ENCODE results near the gene GP2. TPM values are rescaled to one million over a fixed set of nuclear protein-coding genes. Genes with fewer than 3 reads are reported as not detected.
"Not testable (repeated sequence)": the region's sequence is repeated elsewhere in the genome, so short reads cannot be mapped to it uniquely, and the experiment has no call there.

GP2 gene
- polyA plus RNA-seq, 1 of the 3 experiments (the other 2 are of a cell fraction) = not detected

DNA sequence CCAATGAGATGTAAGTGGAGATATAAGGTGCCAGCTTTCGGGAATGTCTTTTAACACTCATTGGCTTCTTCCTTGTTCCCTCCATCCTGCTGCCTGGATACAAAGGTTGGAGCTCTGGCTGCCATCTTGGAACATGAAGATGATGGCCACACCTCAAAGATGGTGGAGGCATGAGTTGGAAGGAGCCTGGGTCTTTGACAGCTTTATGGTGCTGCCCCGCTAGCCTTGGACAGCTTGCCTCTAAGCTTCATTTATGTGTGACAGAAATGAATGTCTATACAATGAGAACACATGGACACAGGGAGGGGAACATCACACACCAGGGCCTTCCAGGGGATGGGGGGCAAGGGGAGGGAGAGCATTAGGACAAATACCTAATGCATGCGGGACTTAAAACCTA lies 13.6 kb downstream of the GP2 start:
- H2AFZ ChIP-seq (ENCODE audit: low read depth) = no peak overlapping the region
- H3K27ac ChIP-seq (ENCODE audit: low read depth in 2 of 2, low read length in 1 of 2) = no peak overlapping the region
- H3K4me3 ChIP-seq (ENCODE audit: low read depth in 2 of 2, low read length in 1 of 2) = no peak overlapping the region
- no peak for DNase-seq
- CTCF ChIA-PET = interaction anchor here (0.7 to 4.6 kb wide), 3 partner anchors 14 to 414 kb away, joined by 3 to 32 read pairs (median 4); no protein-coding TSS in a partner anchor
- POLR2A ChIA-PET = no interaction called here
- H3K36me3 ChIP-seq (replicated peaks in 1 of 2; ENCODE audit: control insufficient read depth in 1 of 2, insufficient read depth in 2 of 2, low read length in 1 of 2) = no peaks in the 10 kb centered on the region
- H3K4me2 ChIP-seq = no peak overlapping the region
- TF ChIP-seq ELF1 (IDR thresholded peaks at IDR 0.05) = no peak
- H3K27me3 ChIP-seq (ENCODE audit: insufficient read depth) = no peaks in the 10 kb centered on the region
- no peaks in the 10 kb centered on the region for H3F3A ChIP-seq (replicated peaks; ENCODE audit: insufficient read depth)
- 7% methylated on average over 3 of the region's 3 CpGs for WGBS (ENCODE audit: low lambda C conversion rate)
- H3K9me2 ChIP-seq = no peaks in the 10 kb centered on the region
- no peaks in the 10 kb centered on the region for H4K20me1 ChIP-seq (ENCODE audit: insufficient read depth)
- no peaks in the 10 kb centered on the region for H3K9me3 ChIP-seq
- H3K79me2 ChIP-seq (ENCODE audit: insufficient read depth) = no peaks in the 10 kb centered on the region
- H3K9ac ChIP-seq = no peak overlapping the region
- H3K4me1 ChIP-seq (ENCODE audit: control insufficient read depth in 1 of 2, insufficient read depth in 2 of 2, low read depth in 1 of 2, low read length in 1 of 2) = no peaks in the 10 kb centered on the region

GRCh38 chr16:20312536-20313095 lies 14.7 kb downstream of the GP2 start:
- H3K9me2 ChIP-seq; H3K27ac ChIP-seq (ENCODE audit: low read depth in 2 of 2, low read length in 1 of 2); DNase-seq; H3K36me3 ChIP-seq (replicated peaks in 1 of 2; ENCODE audit: control insufficient read depth in 1 of 2, insufficient read depth in 2 of 2, low read length in 1 of 2); H3K4me3 ChIP-seq (ENCODE audit: low read depth in 2 of 2, low read length in 1 of 2); H3K27me3 ChIP-seq (ENCODE audit: insufficient read depth); H3K4me2 ChIP-seq; H3K9ac ChIP-seq; POLR2A ChIA-PET; H4K20me1 ChIP-seq (ENCODE audit: insufficient read depth); H3K4me1 ChIP-seq (ENCODE audit: control insufficient read depth in 1 of 2, insufficient read depth in 2 of 2, low read depth in 1 of 2, low read length in 1 of 2); H3K79me2 ChIP-seq (ENCODE audit: insufficient read depth); H3F3A ChIP-seq (replicated peaks; ENCODE audit: insufficient read depth); H3K9me3 ChIP-seq; H2AFZ ChIP-seq (ENCODE audit: low read depth): not testable (repeated sequence)
- WGBS (ENCODE audit: low lambda C conversion rate) = 20% methylated on average over 7 of the region's 7 CpGs
- CTCF ChIA-PET = interaction anchor here (0.8 to 4.6 kb wide), 3 partner anchors 12 to 405 kb away, joined by 3 to 32 read pairs (median 4); no protein-coding TSS in a partner anchor

DNA sequence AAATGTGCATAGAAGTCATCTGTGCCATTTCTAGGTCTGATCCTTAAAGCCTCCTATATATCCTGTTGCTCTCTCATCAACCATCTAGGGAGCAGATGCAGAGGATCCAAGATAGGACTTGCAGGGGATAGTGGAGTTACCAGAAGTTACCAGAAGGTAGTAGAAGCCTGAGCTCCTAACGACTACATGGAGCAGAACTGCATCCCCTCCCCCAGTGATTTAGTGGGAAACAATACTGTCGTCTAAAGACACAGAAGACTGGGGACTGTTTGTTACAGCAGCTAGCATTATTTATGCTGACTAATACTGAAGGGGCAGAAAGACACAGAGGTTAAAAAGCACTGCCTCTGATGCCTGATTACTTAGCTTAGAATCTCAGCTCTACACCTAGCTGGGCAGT lies 15.8 kb downstream of the GP2 start:
- Histone ChIP-seq H3K4me2 (no peak overlapping the region), H3F3A (replicated peaks; ENCODE audit: insufficient read depth) (no peaks in the 10 kb centered on the region), H3K9me3 (no peaks in the 10 kb centered on the region), H3K4me3 (ENCODE audit: low read depth in 2 of 2, low read length in 1 of 2) (no peak overlapping the region), H3K27ac (ENCODE audit: low read depth in 2 of 2, low read length in 1 of 2) (no peak overlapping the region), H3K9me2 (no peaks in the 10 kb centered on the region), H4K20me1 (ENCODE audit: insufficient read depth) (no peaks in the 10 kb centered on the region), H3K4me1 (ENCODE audit: control insufficient read depth in 1 of 2, insufficient read depth in 2 of 2, low read depth in 1 of 2, low read length in 1 of 2) (no peaks in the 10 kb centered on the region), H2AFZ (ENCODE audit: low read depth) (no peak overlapping the region), H3K27me3 (ENCODE audit: insufficient read depth) (no peaks in the 10 kb centered on the region), H3K36me3 (replicated peaks in 1 of 2; ENCODE audit: control insufficient read depth in 1 of 2, insufficient read depth in 2 of 2, low read length in 1 of 2) (no peaks in the 10 kb centered on the region), H3K79me2 (ENCODE audit: insufficient read depth) (no peaks in the 10 kb centered on the region), H3K9ac (no peak overlapping the region)
- TF ChIP-seq MAX (IDR thresholded peaks at IDR 0.05; ENCODE audit: low read depth) (no peak), SIN3A (IDR thresholded peaks at IDR 0.05; ENCODE audit: borderline replicate concordance, low read depth, low read length) (no peak), EP300 (IDR thresholded peaks at IDR 0.05; ENCODE audit: borderline replicate concordance in 1 of 2, low read depth in 1 of 2, low read length in 1 of 2) (no peak), EZH2phosphoT487 (IDR thresholded peaks at IDR 0.05; ENCODE audit: borderline replicate concordance, low read depth) (no peak), GATA2 (CRISPR knock-in tag; IDR thresholded peaks at IDR 0.05) (no peak), GABPA (IDR thresholded peaks at IDR 0.05; ENCODE audit: low read depth) (no peak), FOXJ3 (CRISPR knock-in tag; IDR thresholded peaks at IDR 0.05) (no peak), FOXM1 (IDR thresholded peaks at IDR 0.05; ENCODE audit: low read depth) (no peak), REST (IDR thresholded peaks at IDR 0.05; ENCODE audit: low read depth, low read length) (no peak)
- 4% methylated on average over 2 of the region's 2 CpGs for WGBS (ENCODE audit: low lambda C conversion rate)
- ChIA-PET POLR2A (no interaction called here), CTCF (interaction anchor here (0.8 to 4.6 kb wide), 2 partner anchors 11 to 404 kb away, joined by 3 to 32 read pairs; no protein-coding TSS in a partner anchor)
- DNase-seq = no peak

All from SK-N-SH (cell line).